Breast epithelium (tissue), 4 donors: ENCODE results near the gene GPR153. TPM values are rescaled to one million over a fixed set of nuclear protein-coding genes. Genes with fewer than 3 reads are reported as not detected.
"Not testable (repeated sequence)": the region's sequence is repeated elsewhere in the genome, so short reads cannot be mapped to it uniquely, and the experiment has no call there.

Experiments used
- DNase-seq, 2 donors: peaks; one replicate each; pipeline ENCODE4 v3.0.0-alpha.2; 2019; ENCODE audit warnings: low spot score in 2 of 2
- H3K27ac ChIP-seq, 2 donors: fragments of 200-600 bp; sonication (generic) in 1 of 2; one replicate each; pipeline ENCODE4 v1.5.1; 2016 to 2019; ENCODE audit warnings: mild to moderate bottlenecking in 1 of 2
- H3K27me3 ChIP-seq, 2 donors: fragments of 200-600 bp; sonication (generic) in 1 of 2; one replicate each; pipeline versions ENCODE4 v1.5.1 to v1.6.0; 2017 to 2019; ENCODE audit warnings: control low read depth in 1 of 2, mild to moderate bottlenecking in 1 of 2
- H3K36me3 ChIP-seq: fragments of 200-600 bp; one replicate; pipeline ENCODE4 v1.5.1; 2019
- H3K4me1 ChIP-seq, 2 donors: fragments of 200-600 bp; sonication (generic); one replicate each; pipeline ENCODE4 v1.5.1; 2016 to 2019; ENCODE audit warnings: control low read depth in 1 of 2
- H3K4me3 ChIP-seq, 3 donors: fragments of 200-600 bp; sonication (generic); 1 replicate in 2 of 3; 2 replicates in 1 of 3; pipeline ENCODE4 v1.5.1; 2016 to 2019; ENCODE audit warnings: mild to moderate bottlenecking in 3 of 3, moderate library complexity in 2 of 3
- H3K9me3 ChIP-seq, 2 donors: fragments of 200-600 bp; sonication (generic) in 1 of 2; one replicate each; pipeline ENCODE4 v1.5.1; 2016 to 2019; ENCODE audit warnings: control low read depth in 1 of 2
- CTCF ChIP-seq, 3 donors: fragments of 450-650 bp; IDR thresholded peaks; one replicate each; pipeline ENCODE4 v1.5.1; 2016 to 2017; ENCODE audit warnings: antibody characterized with exemption in 3 of 3, mild to moderate bottlenecking in 3 of 3, moderate library complexity in 3 of 3
- POLR2A ChIP-seq: fragments of 450-650 bp; IDR thresholded peaks from one replicate; pipeline ENCODE4 v1.6.1; 2016; ENCODE audit warnings: antibody characterized with exemption, mild to moderate bottlenecking, moderate library complexity
- POLR2AphosphoS5 ChIP-seq, 3 donors: sonication (generic); formaldehyde crosslinking; IDR thresholded peaks; one replicate each; pipeline ENCODE4 v1.6.1; 2017; ENCODE audit warnings: antibody characterized with exemption in 3 of 3
- intact Hi-C: fragments of 100-400 bp; cut with DNase I; formaldehyde crosslinking; loops from one replicate; pipeline ENCODE4 v1.15.1; 2023; ENCODE audit warnings: low total_unique reads
- total RNA-seq, 3 donors: library from RNA; depleted of rRNA; stranded (reverse); fragments of >200 nt; gene quantifications; one replicate each; pipeline ENCODE4 v1.1.0, GENCODE V29; 2016

The GPR153 gene
- total RNA-seq = 10 to 100 TPM in 1 of 3 donors, 1 to 10 TPM in 2; 5.4 to 34.6 (median 6.6) TPM

GRCh38 chr1:6260961-6261614 is at the start of gene GPR153:
Gene GPR153, minus strand, starts transcription at chr1:6261098. Its CDS starts 6,193 bp downstream, at chr1:6254905.
- H3K27me3 ChIP-seq = no peaks in the 10 kb centered on the region

GRCh38 chr1:6310116-6310848 is 49.4 kb upstream of the GPR153 start:
- Histone ChIP-seq H3K27me3 (no peaks in the 10 kb centered on the region), H3K27ac (no peak overlapping the region), H3K9me3 (no peaks in the 10 kb centered on the region), H3K36me3 (no peaks in the 10 kb centered on the region), H3K4me1 (no peaks in the 10 kb centered on the region), H3K4me3 (no peak overlapping the region)
- intact Hi-C loops = no loop called here
- DNase-seq = no peak
- TF ChIP-seq POLR2AphosphoS5 (IDR thresholded peaks at IDR 0.05) = no peak
- TF ChIP-seq CTCF (IDR thresholded peaks at IDR 0.05) = no peak
- TF ChIP-seq POLR2A = no peak

More at GRCh38 chr1:6260961-6261614, at the start of gene GPR153:
- peak within 1 kb of the TSS; percentile 64 to 83 (median 64) for H3K4me3 ChIP-seq
- H3K4me1 ChIP-seq = peaks cover 0 to 5% of the 10 kb centered on the region in 2 donors
- H3K36me3 ChIP-seq = no peaks in the 10 kb centered on the region
- no peaks in the 10 kb centered on the region for H3K9me3 ChIP-seq
- TF ChIP-seq POLR2AphosphoS5 (IDR thresholded peaks at IDR 0.05) = no peak
- TF ChIP-seq CTCF (IDR thresholded peaks at IDR 0.05) = no peak
- no peak for TF ChIP-seq POLR2A
- intact Hi-C loops = loop anchor here (10.0 kb wide), 2 partner anchors 736 to 1234 kb away; no protein-coding TSS in a partner anchor
- no peak for DNase-seq
- peak within 1 kb of the TSS; percentile 21 to 78 for H3K27ac ChIP-seq

DNA sequence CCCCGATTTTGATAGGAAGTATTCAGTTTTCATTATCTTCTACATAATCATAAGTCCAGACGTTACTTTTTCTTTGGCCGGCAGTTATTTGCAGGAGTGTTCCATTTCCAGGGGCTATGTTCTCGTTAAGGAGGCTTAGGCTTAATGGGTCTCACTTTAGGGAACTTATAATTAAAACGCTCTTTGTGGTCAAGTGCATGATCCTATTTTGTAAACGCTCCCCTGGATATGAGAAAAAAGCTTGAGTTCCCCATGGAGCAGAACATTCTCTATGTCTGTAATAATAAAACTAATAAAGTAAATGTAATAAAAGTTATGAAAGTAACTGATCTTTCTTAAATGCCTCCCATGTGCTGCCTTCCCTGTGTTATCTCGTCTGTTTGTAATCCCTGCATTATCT is 48.7 kb upstream of the GPR153 start:
- Histone ChIP-seq H3K27ac (no peak overlapping the region), H3K4me1 (no peaks in the 10 kb centered on the region), H3K4me3 (no peak overlapping the region), H3K36me3 (no peaks in the 10 kb centered on the region), H3K27me3 (no peaks in the 10 kb centered on the region), H3K9me3 (no peaks in the 10 kb centered on the region)
- intact Hi-C loops = no loop called here
- TF ChIP-seq CTCF (IDR thresholded peaks at IDR 0.05) = no peak
- no peak for TF ChIP-seq POLR2A
- no peak for TF ChIP-seq POLR2AphosphoS5 (IDR thresholded peaks at IDR 0.05)
- no peak for DNase-seq

DNA sequence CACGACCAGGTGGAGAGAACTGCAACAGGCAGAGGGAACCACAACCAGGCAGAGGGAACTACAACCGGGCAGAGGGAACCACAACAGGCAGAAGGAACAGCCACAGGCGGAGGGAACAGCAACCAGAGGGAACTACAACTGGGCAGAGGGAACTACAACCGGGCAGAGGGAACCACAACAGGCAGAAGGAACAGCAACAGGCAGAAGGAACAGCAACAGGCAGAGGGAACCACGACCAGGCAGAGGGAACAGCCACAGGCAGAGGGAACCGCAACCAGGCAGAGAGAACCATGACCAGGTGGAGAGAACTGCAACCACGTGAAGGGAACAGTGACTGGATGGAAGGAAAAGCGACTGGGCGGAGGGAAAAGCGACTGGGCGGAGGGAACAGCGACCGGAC is 47.6 kb upstream of the GPR153 start:
- no peaks in the 10 kb centered on the region for H3K27me3 ChIP-seq
- TF ChIP-seq POLR2A (no peak), CTCF (IDR thresholded peaks at IDR 0.05) (no peak), POLR2AphosphoS5 (IDR thresholded peaks at IDR 0.05) (no peak)
- H3K4me3 ChIP-seq = no peak overlapping the region
- intact Hi-C loops = no loop called here
- DNase-seq = no peak
- no peaks in the 10 kb centered on the region for H3K4me1 ChIP-seq
- H3K9me3 ChIP-seq = no peaks in the 10 kb centered on the region
- no peak overlapping the region for H3K27ac ChIP-seq
- H3K36me3 ChIP-seq = no peaks in the 10 kb centered on the region

DNA sequence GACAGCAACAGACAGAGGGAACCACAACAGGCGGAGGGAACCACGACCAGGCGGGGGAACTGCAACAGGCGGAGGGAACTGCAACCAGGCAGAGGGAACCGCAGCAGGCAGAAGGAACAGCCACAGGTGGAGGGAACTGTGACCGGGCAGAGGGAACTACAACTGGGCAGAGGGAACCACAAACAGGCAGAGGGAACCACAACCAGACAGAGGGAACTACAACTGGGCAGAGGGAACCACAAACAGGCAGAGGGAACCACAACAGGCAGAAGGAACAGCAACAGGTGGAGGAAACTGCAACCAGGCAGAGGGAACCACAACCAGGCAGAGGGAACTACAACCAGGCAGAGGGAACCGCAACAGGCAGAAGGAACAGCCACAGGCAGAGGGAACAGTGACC is 46.8 kb upstream of the GPR153 start:
- H3K4me3 ChIP-seq, H3K27ac ChIP-seq, intact Hi-C loops, H3K9me3 ChIP-seq, DNase-seq, H3K27me3 ChIP-seq, H3K36me3 ChIP-seq, H3K4me1 ChIP-seq: not testable (repeated sequence)
